NCI-H1092 treated with DMSO at 0.1 percent for 48 hours (cell line): Measurements from ENCODE around the gene IGF2BP2.
"Not testable (repeated sequence)": the region's sequence is repeated elsewhere in the genome, so short reads cannot be mapped to it uniquely, and the experiment has no call there.

Experiments
- DNase-seq: peaks from one replicate; lab custom pipeline; 2025; lab: John Stamatoyannopoulos, UW

The IGF2BP2 gene

GRCh38 chr3:185837414-185837813 is 12.6 kb upstream of the IGF2BP2 start:
- no peak for DNase-seq

GRCh38 chr3:185831990-185832389 is 7.1 kb upstream of the IGF2BP2 start:
- DNase-seq, result no peak

- DNase-seq, result no peak
Measured at GRCh38 chr3:185831195-185831594, 6.4 kb upstream of the IGF2BP2 start.

GRCh38 chr3:185830018-185830797 is 5.4 kb upstream of the IGF2BP2 start:
- no peak for DNase-seq

- no peak for DNase-seq
Measured at GRCh38 chr3:185828755-185829154, 3.9 kb upstream of the IGF2BP2 start.

GRCh38 chr3:185827595-185828344 is 2.9 kb upstream of the IGF2BP2 start:
- no peak for DNase-seq

- no peak for DNase-seq
Measured at GRCh38 chr3:185825639-185826481, 1.0 kb upstream of the IGF2BP2 start.

GRCh38 chr3:185824051-185825005 is 514 bp downstream of the IGF2BP2 start:
- DNase-seq, result no peak

- DNase-seq, result no peak
Measured at GRCh38 chr3:185823078-185824044, 1.5 kb downstream of the IGF2BP2 start.

- no peak for DNase-seq
Measured at GRCh38 chr3:185822221-185823000, 2.4 kb downstream of the IGF2BP2 start.

GRCh38 chr3:185820973-185821758 is 3.7 kb downstream of the IGF2BP2 start:
- DNase-seq, result no peak

- DNase-seq, result no peak
Measured at GRCh38 chr3:185818267-185818875, 6.5 kb downstream of the IGF2BP2 start.

- no peak for DNase-seq
Measured at GRCh38 chr3:185815391-185816282, 9.2 kb downstream of the IGF2BP2 start.

GRCh38 chr3:185813691-185814215 is 11.1 kb downstream of the IGF2BP2 start:
- no peak for DNase-seq

- DNase-seq, result no peak
Measured at GRCh38 chr3:185813205-185813604, 11.6 kb downstream of the IGF2BP2 start.

GRCh38 chr3:185807445-185808068 is 17.3 kb downstream of the IGF2BP2 start:
- no peak for DNase-seq

GRCh38 chr3:185798831-185799110 is 26.1 kb downstream of the IGF2BP2 start:
- DNase-seq, result not testable (repeated sequence)
